Transverse colon (tissue), 3 donors: ENCODE measurements around the gene MEGF8.

Experiments used
- EP300 ChIP-seq: sonication (generic); formaldehyde crosslinking; IDR thresholded peaks from one replicate; pipeline ENCODE4 v1.6.1; 2017; ENCODE audit warnings: antibody characterized with exemption, low read depth
- POLR2A ChIP-seq: fragments of 450-650 bp; IDR thresholded peaks from one replicate; pipeline ENCODE4 v1.6.1; 2016; ENCODE audit warnings: antibody characterized with exemption, mild to moderate bottlenecking, moderate library complexity
- TF ChIP-seq, protein P1 (sequence below), 5 experiments: fragments of 200-600 bp in 3 of 5; fragments of 450-650 bp in 2 of 5; sonication (generic) in 3 of 5; IDR thresholded peaks; 1 replicate in 2 of 5; 2 replicates in 3 of 5; pipeline ENCODE4 v1.5.1; 2016 to 2017; ENCODE audit warnings: antibody characterized with exemption in 5 of 5, inconsistent platforms in 3 of 5, mild to moderate bottlenecking in 2 of 5, moderate library complexity in 1 of 5

DNA sequence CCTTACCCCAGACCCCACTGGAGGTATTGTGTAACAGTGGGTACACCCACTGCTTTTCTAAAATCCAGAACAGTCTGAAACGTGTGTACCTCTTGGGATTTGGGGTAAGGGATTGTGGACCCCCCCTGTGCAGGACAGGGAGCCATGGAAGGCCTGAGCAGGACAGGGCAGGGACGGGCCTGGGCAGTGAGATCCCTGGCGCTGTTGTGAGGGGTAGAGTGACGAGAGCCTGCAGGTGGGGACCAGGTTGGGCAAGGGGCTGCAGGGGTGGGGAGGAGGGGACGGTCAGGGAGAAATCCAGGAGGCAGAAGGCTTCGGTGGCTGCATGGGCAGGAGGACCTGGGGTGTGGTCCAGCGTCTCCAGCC is 36.1 kb downstream of the MEGF8 start:
- TF ChIP-seq EP300 (no peak), POLR2A (no peak)
- TF ChIP-seq, protein P1, sequence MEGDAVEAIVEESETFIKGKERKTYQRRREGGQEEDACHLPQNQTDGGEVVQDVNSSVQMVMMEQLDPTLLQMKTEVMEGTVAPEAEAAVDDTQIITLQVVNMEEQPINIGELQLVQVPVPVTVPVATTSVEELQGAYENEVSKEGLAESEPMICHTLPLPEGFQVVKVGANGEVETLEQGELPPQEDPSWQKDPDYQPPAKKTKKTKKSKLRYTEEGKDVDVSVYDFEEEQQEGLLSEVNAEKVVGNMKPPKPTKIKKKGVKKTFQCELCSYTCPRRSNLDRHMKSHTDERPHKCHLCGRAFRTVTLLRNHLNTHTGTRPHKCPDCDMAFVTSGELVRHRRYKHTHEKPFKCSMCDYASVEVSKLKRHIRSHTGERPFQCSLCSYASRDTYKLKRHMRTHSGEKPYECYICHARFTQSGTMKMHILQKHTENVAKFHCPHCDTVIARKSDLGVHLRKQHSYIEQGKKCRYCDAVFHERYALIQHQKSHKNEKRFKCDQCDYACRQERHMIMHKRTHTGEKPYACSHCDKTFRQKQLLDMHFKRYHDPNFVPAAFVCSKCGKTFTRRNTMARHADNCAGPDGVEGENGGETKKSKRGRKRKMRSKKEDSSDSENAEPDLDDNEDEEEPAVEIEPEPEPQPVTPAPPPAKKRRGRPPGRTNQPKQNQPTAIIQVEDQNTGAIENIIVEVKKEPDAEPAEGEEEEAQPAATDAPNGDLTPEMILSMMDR (IDR thresholded peaks at IDR 0.05), result no peak
